Cardiac muscle cell (in vitro differentiated cells and primary cell): ENCODE measurements around the gene LAMA4. TPM values are rescaled to one million over a fixed set of nuclear protein-coding genes. Genes with fewer than 3 reads are reported as not detected.

Experiments
- DNase-seq, 2 donors: peaks; one replicate each; pipeline versions ENCODE4 v3.0.0 to v3.0.0-alpha.2; 2010 to 2017; ENCODE audit warnings: low read depth in 1 of 2, low spot score in 1 of 2
- H3K27ac ChIP-seq: fragments of 200-600 bp; sonication (generic); 2 replicates; pipeline ENCODE4 v1.5.1; 2016
- H3K27me3 ChIP-seq: fragments of 200-600 bp; sonication (generic); 2 replicates; pipeline ENCODE4 v1.6.0; 2016; ENCODE audit warnings: control low read depth
- H3K36me3 ChIP-seq: fragments of 200-600 bp; sonication (generic); 2 replicates; pipeline ENCODE4 v1.5.1; 2016; ENCODE audit warnings: control low read depth
- H3K4me1 ChIP-seq: fragments of 200-600 bp; sonication (generic); 2 replicates; pipeline ENCODE4 v1.8.1; 2017; ENCODE audit warnings: low read depth, mild to moderate bottlenecking, mixed run types
- H3K4me3 ChIP-seq: fragments of 200-600 bp; sonication (generic); 2 replicates; pipeline ENCODE4 v1.5.1; 2016; ENCODE audit warnings: mild to moderate bottlenecking
- H3K9me3 ChIP-seq: fragments of 200-600 bp; sonication (generic); 2 replicates; pipeline ENCODE4 v1.5.1; 2017; ENCODE audit warnings: low read depth, mild to moderate bottlenecking, control low read depth
- polyA plus RNA-seq: library from polyadenylated mRNA; unstranded; fragments of >200 nt; fragmentation: Nextera tagmentation; extraction: Ambion mirVana; gene quantifications from 2 replicates; pipeline ENCODE4 v1.2.1, GENCODE V29; 2016
- total RNA-seq: library from RNA; depleted of rRNA; stranded (reverse); fragments of >200 nt; gene quantifications from 2 replicates; pipeline ENCODE4 v1.2.3, GENCODE V29; 2016
- TF ChIP-seq, protein P1 (sequence below): IDR thresholded peaks from 2 replicates; pipeline ENCODE4 v1.5.1; 2012; ENCODE audit warnings: low read depth, mild to moderate bottlenecking, low read length

Gene LAMA4
- total and polyA plus RNA-seq, 2 experiments from 2014 or later = 162 to 304 TPM

GRCh38 chr6:112231164-112231563 is 23.2 kb downstream of the LAMA4 start:
- Histone ChIP-seq H3K4me3 (no peak overlapping the region), H3K4me1 (no peaks in the 10 kb centered on the region), H3K27me3 (no peaks in the 10 kb centered on the region), H3K36me3 (peaks cover 2% of the 10 kb centered on the region), H3K9me3 (no peaks in the 10 kb centered on the region), H3K27ac (no peak overlapping the region)
- TF ChIP-seq, protein P1, sequence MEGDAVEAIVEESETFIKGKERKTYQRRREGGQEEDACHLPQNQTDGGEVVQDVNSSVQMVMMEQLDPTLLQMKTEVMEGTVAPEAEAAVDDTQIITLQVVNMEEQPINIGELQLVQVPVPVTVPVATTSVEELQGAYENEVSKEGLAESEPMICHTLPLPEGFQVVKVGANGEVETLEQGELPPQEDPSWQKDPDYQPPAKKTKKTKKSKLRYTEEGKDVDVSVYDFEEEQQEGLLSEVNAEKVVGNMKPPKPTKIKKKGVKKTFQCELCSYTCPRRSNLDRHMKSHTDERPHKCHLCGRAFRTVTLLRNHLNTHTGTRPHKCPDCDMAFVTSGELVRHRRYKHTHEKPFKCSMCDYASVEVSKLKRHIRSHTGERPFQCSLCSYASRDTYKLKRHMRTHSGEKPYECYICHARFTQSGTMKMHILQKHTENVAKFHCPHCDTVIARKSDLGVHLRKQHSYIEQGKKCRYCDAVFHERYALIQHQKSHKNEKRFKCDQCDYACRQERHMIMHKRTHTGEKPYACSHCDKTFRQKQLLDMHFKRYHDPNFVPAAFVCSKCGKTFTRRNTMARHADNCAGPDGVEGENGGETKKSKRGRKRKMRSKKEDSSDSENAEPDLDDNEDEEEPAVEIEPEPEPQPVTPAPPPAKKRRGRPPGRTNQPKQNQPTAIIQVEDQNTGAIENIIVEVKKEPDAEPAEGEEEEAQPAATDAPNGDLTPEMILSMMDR = no peak
- DNase-seq = no peak

- Histone ChIP-seq H3K4me3 (no peak overlapping the region), H3K27ac (no peak overlapping the region), H3K9me3 (no peaks in the 10 kb centered on the region), H3K27me3 (no peaks in the 10 kb centered on the region), H3K4me1 (no peaks in the 10 kb centered on the region), H3K36me3 (no peaks in the 10 kb centered on the region)
- TF ChIP-seq, protein P1 = no peak
- no peak for DNase-seq
These were observed 25.7 kb downstream of the LAMA4 start for GRCh38 chr6:112228480-112229332.

- peaks cover under 1% of the 10 kb centered on the region for H3K4me1 ChIP-seq
- no peaks in the 10 kb centered on the region for H3K9me3 ChIP-seq
- DNase-seq = no peak
- TF ChIP-seq, protein P1 = no peak
- H3K27me3 ChIP-seq = no peaks in the 10 kb centered on the region
- no peaks in the 10 kb centered on the region for H3K36me3 ChIP-seq
- no peak overlapping the region for H3K27ac ChIP-seq
- no peak overlapping the region for H3K4me3 ChIP-seq
These were observed 26.4 kb downstream of the LAMA4 start for GRCh38 chr6:112227992-112228391.

- no peak for DNase-seq
- Histone ChIP-seq H3K4me1 (peaks cover 2% of the 10 kb centered on the region), H3K27ac (no peak overlapping the region), H3K27me3 (no peaks in the 10 kb centered on the region), H3K4me3 (no peak overlapping the region), H3K9me3 (no peaks in the 10 kb centered on the region), H3K36me3 (no peaks in the 10 kb centered on the region)
- TF ChIP-seq, protein P1 = no peak
These were observed 27.0 kb downstream of the LAMA4 start for GRCh38 chr6:112227411-112227810.

GRCh38 chr6:112225691-112226090 is 28.7 kb downstream of the LAMA4 start:
- no peaks in the 10 kb centered on the region for H3K36me3 ChIP-seq
- TF ChIP-seq, protein P1 = no peak
- H3K27ac ChIP-seq = no peak overlapping the region
- peaks cover 2% of the 10 kb centered on the region for H3K4me1 ChIP-seq
- H3K27me3 ChIP-seq = no peaks in the 10 kb centered on the region
- DNase-seq = no peak
- no peaks in the 10 kb centered on the region for H3K9me3 ChIP-seq
- H3K4me3 ChIP-seq = no peak overlapping the region
